IMR-90 (cell line): ENCODE data around the gene PDZD2. TPM values are rescaled to one million over a fixed set of nuclear protein-coding genes. Genes with fewer than 3 reads are reported as not detected.

Source experiments
- ATAC-seq: fragments of 200-7000 bp; cut with Tn5 transposase; 2 replicates; pipeline ENCODE4 v1.9.1; 2020; ENCODE audit warnings: low read depth, mild to moderate bottlenecking, moderate library complexity
- BruUV-seq: library from RNA; stranded (reverse); fragments of 400-500 nt; replicated peaks from 2 replicates; lab custom pipeline; 2021; lab: Mats Ljungman, UMichigan
- CTCF ChIA-PET: fragments of 300-600 bp; formaldehyde crosslinking; extraction: SDS; loops from one replicate; lab custom pipeline; 2021; ENCODE audit warnings: antibody characterized with exemption; lab: Yijun Ruan, JAX
- POLR2A ChIA-PET: fragments of 300-600 bp; sonication (Branson Sonifier 250); formaldehyde crosslinking; loops from one replicate; lab custom pipeline; 2022; ENCODE audit warnings: antibody characterized with exemption; ENCODE audit not compliant: unreplicated experiment; lab: Charles Lee
- DNase-seq: peaks from one replicate; pipeline ENCODE4 v3.0.0; 2013
- H2AFZ ChIP-seq: replicated peaks from 2 replicates; pipeline ENCODE3; 2013; ENCODE audit warnings: low read length, mild to moderate bottlenecking; ENCODE audit not compliant: poor library complexity
- H2AK5ac ChIP-seq: 2 replicates; pipeline ENCODE4 v1.6.1; 2013; ENCODE audit warnings: low read depth, low read length, inconsistent platforms
- H2AK9ac ChIP-seq: replicated peaks from 2 replicates; pipeline ENCODE3; 2013; ENCODE audit warnings: mild to moderate bottlenecking, low read depth, low read length, moderate library complexity; ENCODE audit not compliant: poor library complexity
- H2BK120ac ChIP-seq: 2 replicates; pipeline ENCODE4 v1.6.1; 2013; ENCODE audit warnings: low read depth, low read length, inconsistent platforms
- H2BK15ac ChIP-seq: 3 replicates; pipeline ENCODE4 v1.6.1; 2013; ENCODE audit warnings: low read depth, low read length, inconsistent platforms
- H2BK20ac ChIP-seq: 2 replicates; pipeline ENCODE4 v1.6.1; 2013; ENCODE audit warnings: low read depth, mild to moderate bottlenecking, inconsistent platforms, low read length, moderate library complexity
- H2BK5ac ChIP-seq: 2 replicates; pipeline ENCODE4 v1.6.1; 2013; ENCODE audit warnings: mild to moderate bottlenecking, low read depth, low read length, inconsistent platforms; ENCODE audit not compliant: poor library complexity, severe bottlenecking
- H3K14ac ChIP-seq: replicated peaks from 2 replicates; pipeline ENCODE4 v1.6.1; 2013; ENCODE audit warnings: low read depth, low read length, inconsistent platforms
- H3K18ac ChIP-seq: 2 replicates; pipeline ENCODE4 v1.6.1; 2013; ENCODE audit warnings: low read depth, low read length, control low read depth
- H3K23ac ChIP-seq: 2 replicates; pipeline ENCODE4 v1.6.1; 2013; ENCODE audit warnings: low read depth, low read length, inconsistent platforms
- H3K27ac ChIP-seq: 2 replicates; pipeline ENCODE4 v1.5.1; 2013; ENCODE audit warnings: mild to moderate bottlenecking, control low read depth, low read length; ENCODE audit not compliant: insufficient read depth
- H3K27me3 ChIP-seq: 2 replicates; pipeline ENCODE4 v1.6.1; 2013; ENCODE audit warnings: low read length; ENCODE audit not compliant: control insufficient read depth, insufficient read depth
- H3K36me3 ChIP-seq: 2 replicates; pipeline ENCODE4 v1.6.1; 2013; ENCODE audit warnings: low read length, mixed read lengths; ENCODE audit not compliant: control insufficient read depth, insufficient read depth
- H3K4ac ChIP-seq: 2 replicates; pipeline ENCODE4 v1.6.1; 2013; ENCODE audit warnings: low read depth, low read length, inconsistent platforms
- H3K4me1 ChIP-seq: 2 replicates; pipeline ENCODE4 v1.6.1; 2013; ENCODE audit warnings: low read length, mixed read lengths; ENCODE audit not compliant: control insufficient read depth, insufficient read depth
- H3K4me2 ChIP-seq: 2 replicates; pipeline ENCODE4 v1.6.1; 2013; ENCODE audit warnings: low read depth, mild to moderate bottlenecking, control low read depth, low read length, moderate library complexity
- H3K4me3 ChIP-seq: 2 replicates; pipeline ENCODE4 v1.5.1; 2013; ENCODE audit warnings: low read depth, mild to moderate bottlenecking, control low read depth, low read length, moderate library complexity; ENCODE audit not compliant: insufficient read depth
- H3K56ac ChIP-seq: 2 replicates; pipeline ENCODE4 v1.6.1; 2013; ENCODE audit warnings: low read length, inconsistent platforms; ENCODE audit not compliant: insufficient read depth; ENCODE audit errors: extremely low read depth
- H3K79me1 ChIP-seq, 2 experiments: 2 replicates each; pipeline ENCODE4 v1.6.1; 2013; ENCODE audit warnings: low read length in 2 of 2, inconsistent platforms in 1 of 2, low read depth in 1 of 2
- H3K9ac ChIP-seq: 2 replicates; pipeline ENCODE4 v1.6.1; 2013; ENCODE audit warnings: low read depth, low read length, control low read depth
- H3K9me1 ChIP-seq: 2 replicates; pipeline ENCODE4 v1.6.1; 2013; ENCODE audit warnings: low read length, inconsistent platforms; ENCODE audit not compliant: insufficient read depth
- H3K9me3 ChIP-seq: 2 replicates; pipeline ENCODE4 v1.6.1; 2013; ENCODE audit warnings: low read length; ENCODE audit not compliant: control insufficient read depth, insufficient read depth
- H4K20me1 ChIP-seq: 2 replicates; pipeline ENCODE4 v1.6.1; 2013; ENCODE audit warnings: low read length, inconsistent platforms; ENCODE audit not compliant: insufficient read depth
- H4K5ac ChIP-seq: 2 replicates; pipeline ENCODE4 v1.6.1; 2013; ENCODE audit warnings: mild to moderate bottlenecking, low read depth, low read length, control low read depth
- H4K8ac ChIP-seq, 2 experiments: 2 replicates each; pipeline ENCODE4 v1.6.1; 2013; ENCODE audit warnings: low read depth in 2 of 2, low read length in 2 of 2, control low read depth in 1 of 2, inconsistent platforms in 1 of 2
- H4K91ac ChIP-seq: 2 replicates; pipeline ENCODE4 v1.6.1; 2013; ENCODE audit warnings: low read depth, low read length, inconsistent platforms; ENCODE audit not compliant: insufficient read depth
- BHLHE40 ChIP-seq: fragments of 150-350 bp; IDR thresholded peaks from 2 replicates; pipeline ENCODE4 v1.6.1; 2016; ENCODE audit warnings: mild to moderate bottlenecking, low read depth, low read length
- CEBPB ChIP-seq: IDR thresholded peaks from 2 replicates; pipeline ENCODE4 v1.6.1; 2012; ENCODE audit warnings: low read depth, low read length, improper control_type of control experiment
- CHD1 ChIP-seq: IDR thresholded peaks from 2 replicates; pipeline ENCODE4 v1.6.1; 2012; ENCODE audit warnings: low read depth, low read length, improper control_type of control experiment
- CTCF ChIP-seq: conservative IDR thresholded peaks from 2 replicates; pipeline ENCODE4 v1.5.1; 2012; ENCODE audit warnings: mild to moderate bottlenecking, low read depth, low read length, improper control_type of control experiment
- ELK1 ChIP-seq: fragments of 150-350 bp; IDR thresholded peaks from 2 replicates; pipeline ENCODE4 v1.6.1; 2016; ENCODE audit warnings: low read depth, mild to moderate bottlenecking, low read length, moderate library complexity, borderline replicate concordance
- FOS ChIP-seq: fragments of 150-350 bp; IDR thresholded peaks from 2 replicates; pipeline ENCODE4 v1.6.1; 2016; ENCODE audit warnings: low read depth, low read length
- MAFK ChIP-seq: IDR thresholded peaks from 2 replicates; pipeline ENCODE4 v1.6.1; 2012; ENCODE audit warnings: low read depth, low read length, improper control_type of control experiment
- MAZ ChIP-seq: IDR thresholded peaks from 2 replicates; pipeline ENCODE4 v1.6.1; 2012; ENCODE audit warnings: low read depth, mild to moderate bottlenecking, low read length, improper control_type of control experiment, moderate library complexity, borderline replicate concordance
- MXI1 ChIP-seq: IDR thresholded peaks from 2 replicates; pipeline ENCODE4 v1.6.1; 2012; ENCODE audit warnings: low read depth, mild to moderate bottlenecking, low read length, moderate library complexity, borderline replicate concordance
- NFE2L2 ChIP-seq: fragments of 150-350 bp; IDR thresholded peaks from 2 replicates; pipeline ENCODE4 v1.6.1; 2016; ENCODE audit warnings: low read depth, mild to moderate bottlenecking, low read length
- POLR2A ChIP-seq: IDR thresholded peaks from 2 replicates; pipeline ENCODE4 v1.6.1; 2012; ENCODE audit warnings: mild to moderate bottlenecking, low read depth, low read length
- RAD21 ChIP-seq: IDR thresholded peaks from 2 replicates; pipeline ENCODE4 v1.6.1; 2012; ENCODE audit warnings: low read length, improper control_type of control experiment
- RCOR1 ChIP-seq: IDR thresholded peaks from 2 replicates; pipeline ENCODE4 v1.6.1; 2012; ENCODE audit warnings: mild to moderate bottlenecking, low read length, improper control_type of control experiment; ENCODE audit not compliant: insufficient replicate concordance
- RFX5 ChIP-seq: IDR thresholded peaks from 2 replicates; pipeline ENCODE4 v1.8.0; 2012; ENCODE audit warnings: low read depth, mild to moderate bottlenecking, low read length, moderate library complexity
- USF2 ChIP-seq: fragments of 150-350 bp; IDR thresholded peaks from 2 replicates; pipeline ENCODE4 v1.6.1; 2017; ENCODE audit warnings: mild to moderate bottlenecking, antibody characterized with exemption, low read length, low read depth
- WGBS, 2 experiments: methylation state at CpG; one replicate each; pipeline versions ENCODE4 v1.1.5 to v1.1.7; 2013; ENCODE audit warnings: missing lambda C conversion rate in 2 of 2; ENCODE audit not compliant: insufficient read length in 1 of 2; ENCODE audit errors: extremely low coverage in 2 of 2; 5-methylcytosine and 5-hydroxymethylcytosine counted together
- dilution Hi-C: fragments of 300-500 bp; cut with HindIII; formaldehyde crosslinking; loops from one replicate; pipeline ENCODE4 v1.14.3; 2018; ENCODE audit warnings: low sequenced_read_pairs; ENCODE audit not compliant: unreplicated experiment
- in situ Hi-C: fragments of 300-500 bp; cut with MboI; formaldehyde crosslinking; loops from 3 replicates; pipeline ENCODE4 v1.14.3; 2019; ENCODE audit warnings: low sequenced_read_pairs, inconsistent platforms, mixed read lengths
- intact Hi-C: fragments of 100-400 bp; cut with micrococcal nuclease; formaldehyde crosslinking; loops from 2 replicates; pipeline ENCODE4 v1.10.0; 2022
- polyA plus RNA-seq, 3 experiments: library from polyadenylated mRNA; depleted of rRNA; stranded (reverse); fragments of >200 nt; gene quantifications; 2 replicates each; pipeline ENCODE4 v1.2.3, GENCODE V29; 2012; ENCODE audit warnings: low replicate concordance in 1 of 3
- total RNA-seq: library from RNA; depleted of rRNA; stranded (reverse); fragments of >200 nt; gene quantifications from 2 replicates; pipeline ENCODE4 v1.2.3, GENCODE V29; 2012

The PDZD2 gene
- total and polyA plus RNA-seq, 2 of the 4 experiments (the other 2 are of a cell fraction), result under 0.01 to 0.02 TPM

DNA sequence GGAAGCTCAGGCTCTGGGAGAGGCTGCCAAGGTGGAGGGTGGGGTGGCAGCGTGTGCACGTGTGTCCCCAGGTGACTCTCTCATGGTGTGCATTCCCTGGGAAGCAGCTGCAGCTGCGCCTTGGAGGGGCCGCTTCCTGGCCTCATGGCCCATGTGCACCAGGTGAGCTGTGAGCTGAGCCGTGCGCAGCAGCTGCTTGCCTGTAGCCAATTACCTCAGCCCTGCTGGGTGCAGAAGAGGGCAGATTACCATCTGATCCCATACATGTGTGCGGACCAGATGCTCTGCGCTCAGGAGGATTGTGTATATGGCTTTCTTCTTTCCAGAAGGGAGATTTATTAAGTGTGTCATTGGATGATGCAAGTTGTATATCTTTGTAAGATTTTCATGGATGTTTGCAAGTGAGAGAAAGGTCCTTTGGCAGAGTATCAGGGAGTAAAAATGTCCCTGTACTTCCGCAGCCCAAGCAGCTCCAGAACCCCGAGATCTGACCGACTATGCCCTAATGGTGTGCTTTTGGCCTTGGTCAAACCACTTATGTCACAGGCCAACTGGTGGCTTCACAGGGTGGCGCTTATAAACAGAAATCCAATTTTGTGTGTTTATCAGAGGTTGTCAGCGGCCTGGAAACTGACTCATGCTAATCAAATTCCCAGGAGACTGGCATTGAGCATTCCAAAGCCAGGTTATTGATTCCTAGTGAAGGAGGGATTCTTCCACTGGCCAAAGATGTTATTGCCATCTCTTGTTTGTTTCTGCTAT lies 305.9 kb downstream of the PDZD2 start:
- H3K27ac ChIP-seq, result no peak overlapping the region
- no peak overlapping the region for H2BK20ac ChIP-seq
- H2AFZ ChIP-seq, result no peak overlapping the region
- dilution Hi-C loops (no loop called here), intact Hi-C loops (no loop called here), in situ Hi-C loops (no loop called here)
- no peaks in the 10 kb centered on the region for H3K79me1 ChIP-seq
- H2AK9ac ChIP-seq, result no peak overlapping the region
- no peak overlapping the region for H3K18ac ChIP-seq
- no peak overlapping the region for H3K56ac ChIP-seq
- H3K14ac ChIP-seq, result no peak overlapping the region
- no peak overlapping the region for H2AK5ac ChIP-seq
- H2BK15ac ChIP-seq, result no peak overlapping the region
- H2BK120ac ChIP-seq, result no peak overlapping the region
- H3K4me3 ChIP-seq, result no peak overlapping the region
- no peaks in the 10 kb centered on the region for H3K36me3 ChIP-seq
- no peak overlapping the region for H4K91ac ChIP-seq
- no peak overlapping the region for H3K4ac ChIP-seq
- H3K9ac ChIP-seq, result no peak overlapping the region
- peaks cover 1% of the 10 kb centered on the region; the same call in 1 of the 2 replicates for H3K9me3 ChIP-seq
- H3K4me2 ChIP-seq, result no peak overlapping the region
- BruUV-seq, result no TSS peak
- 62% methylated on average over 2 of the region's 13 CpGs; no CpG with 5 or more reads in 1 of the 2 experiments for WGBS, 2 experiments
- no peaks in the 10 kb centered on the region for H4K20me1 ChIP-seq
- POLR2A ChIA-PET, result no interaction called here
- no peak for DNase-seq
- peaks cover 3% of the 10 kb centered on the region; the same call in 1 of the 2 replicates for H3K4me1 ChIP-seq
- ATAC-seq, result no peak; the same call in 1 of the 2 replicates
- H3K9me1 ChIP-seq, result no peaks in the 10 kb centered on the region
- peaks cover 33% of the 10 kb centered on the region for H3K27me3 ChIP-seq
- H2BK5ac ChIP-seq, result no peak overlapping the region
- H4K5ac ChIP-seq, result no peak overlapping the region
- CTCF ChIA-PET, result no interaction called here
- H4K8ac ChIP-seq, result no peak overlapping the region
- H3K23ac ChIP-seq, result no peak overlapping the region
- TF ChIP-seq CEBPB, result no peak
- TF ChIP-seq USF2, result no peak
- TF ChIP-seq BHLHE40, result no peak
- no peak for TF ChIP-seq CHD1
- TF ChIP-seq POLR2A, result no peak
- no peak for TF ChIP-seq CTCF
- TF ChIP-seq MAFK, result no peak
- no peak for TF ChIP-seq NFE2L2
- no peak for TF ChIP-seq MAZ
- TF ChIP-seq MXI1, result no peak
- no peak for TF ChIP-seq RFX5
- no peak for TF ChIP-seq RCOR1
- TF ChIP-seq FOS, result no peak
- TF ChIP-seq RAD21, result no peak
- no peak for TF ChIP-seq ELK1
